Heart right ventricle (tissue), 16 donors: ENCODE measurements around the gene ABCA8. TPM values are rescaled to one million over a fixed set of nuclear protein-coding genes. Genes with fewer than 3 reads are reported as not detected.

Experiments
- ATAC-seq, 8 donors: fragments of 200-7000 bp; cut with Tn5 transposase; one replicate each; pipeline ENCODE4 v1.9.1; 2020; ENCODE audit warnings: mild to moderate bottlenecking in 8 of 8, moderate library complexity in 8 of 8, moderate number of reproducible peaks in 1 of 8
- DNase-seq, 2 donors: peaks; one replicate each; pipeline ENCODE4 v3.0.0-alpha.2; 2020
- H3K27ac ChIP-seq, 10 donors: fragments of 200-600 bp; sonication (generic) in 2 of 10; one replicate each; pipeline versions ENCODE4 v1.5.0 to v1.8.0; 2020 to 2022; ENCODE audit warnings: mild to moderate bottlenecking in 3 of 10
- H3K27me3 ChIP-seq, 7 donors: fragments of 200-600 bp; one replicate each; pipeline ENCODE4 v1.8.0; 2021 to 2022; ENCODE audit warnings: mild to moderate bottlenecking in 2 of 7
- H3K36me3 ChIP-seq, 9 donors: fragments of 200-600 bp; sonication (generic) in 1 of 9; one replicate each; pipeline versions ENCODE4 v1.5.0 to v1.8.0; 2020 to 2022; ENCODE audit warnings: mild to moderate bottlenecking in 2 of 9
- H3K4me1 ChIP-seq, 9 donors: fragments of 200-600 bp; sonication (generic) in 1 of 9; one replicate each; pipeline versions ENCODE4 v1.5.0 to v1.8.0; 2020 to 2022; ENCODE audit warnings: mild to moderate bottlenecking in 4 of 9
- H3K4me3 ChIP-seq, 10 donors: fragments of 200-600 bp; sonication (generic) in 2 of 10; one replicate each; pipeline versions ENCODE4 v1.5.0 to v1.8.0; 2020 to 2022; ENCODE audit warnings: mild to moderate bottlenecking in 7 of 10, moderate library complexity in 2 of 10
- H3K9me3 ChIP-seq, 11 donors: fragments of 200-600 bp in 10 of 11; sonication (generic) in 2 of 11; one replicate each; pipeline versions ENCODE4 v1.5.0 to v1.8.0; 2013 to 2022; ENCODE audit warnings: mild to moderate bottlenecking in 2 of 11, control low read depth in 1 of 11, moderate library complexity in 1 of 11
- WGBS, 2 donors: extraction: QIAGEN DNeasy Blood & Tissue Kit; methylation state at CpG; one replicate each; pipeline ENCODE4 v1.1.7; 2013; ENCODE audit warnings: inconsistent platforms in 1 of 2; 5-methylcytosine and 5-hydroxymethylcytosine counted together
- intact Hi-C, 10 donors: fragments of 100-400 bp; cut with DNase I; formaldehyde crosslinking; loops; one replicate each; pipeline versions ENCODE4 v1.11.1 to v1.14.2; 2022
- polyA plus RNA-seq, 2 donors: library from polyadenylated mRNA; stranded (reverse); fragments of 200-250 nt; gene quantifications; one replicate each; pipeline ENCODE4 v1.2.3, GENCODE V29; 2013
- total RNA-seq, 10 donors: library from RNA; stranded (reverse); fragmentation: NEBNext Ultra II Directional in 3 of 10; extraction: Animal tissue kit (Norgen Biotek cat#: 25700) in 3 of 10; gene quantifications; one replicate each; pipeline versions ENCODE4 v1.2.1 to v1.2.4, GENCODE V29; 2021 to 2023
- TF ChIP-seq, protein P1 (sequence below), 9 donors: fragments of 200-600 bp; sonication (generic) in 2 of 9; IDR thresholded peaks; one replicate each; pipeline versions ENCODE4 v1.5.0 to v1.8.0; 2021 to 2022; ENCODE audit warnings: antibody characterized with exemption in 9 of 9, mild to moderate bottlenecking in 5 of 9, moderate library complexity in 1 of 9
- donor health status: Arrhythmogenic right ventricular cardiomyopathy.
- donor health status: ischemic (EF 13 %, LVEDD 7.1; RV severe dilation, severe dysfunction).
- donor health status: healthy with polysubstance abuse.
- donor health status: DM: no; HTN: yes; CAD: no.
- donor health status: DM: no; HTN: no; CAD: no.
- donor health status: ischemic (EF 25% LVEDD 6.9; RV normal size, moderate dysfunction).
- donor health status: ischemic (EF 25% LVEDD 5.7; RV mildly dilated, moderate dysfunction).
- donor health status: healthy.
- donor health status: DM: yes; HTN: yes; CAD: no.
- donor health status: Ischemic cardiomyopathy.
- donor health status: ischemic (EF 35%, LVEDD 5.7; RV mildly dilated, moderate dysfunction).
- donor health status: nonischemic (EF 11% LVEDD 7.7; RV severe dilation, severe dysfunction).
- donor health status: DM: yes; HTN: yes; CAD: no.
- donor health status: PGD.
- donor health status: ischemic (EF 29% LVEDD 5.4; RV normal size, mild dysfunction).
- donor health status: nonischemic (EF 23%, LVEDD 6.1; RV moderate dilation, normal function).

The ABCA8 gene
- total and polyA plus RNA-seq, 12 donors: 10.1 to 93.0 (median 35.7) TPM

DNA sequence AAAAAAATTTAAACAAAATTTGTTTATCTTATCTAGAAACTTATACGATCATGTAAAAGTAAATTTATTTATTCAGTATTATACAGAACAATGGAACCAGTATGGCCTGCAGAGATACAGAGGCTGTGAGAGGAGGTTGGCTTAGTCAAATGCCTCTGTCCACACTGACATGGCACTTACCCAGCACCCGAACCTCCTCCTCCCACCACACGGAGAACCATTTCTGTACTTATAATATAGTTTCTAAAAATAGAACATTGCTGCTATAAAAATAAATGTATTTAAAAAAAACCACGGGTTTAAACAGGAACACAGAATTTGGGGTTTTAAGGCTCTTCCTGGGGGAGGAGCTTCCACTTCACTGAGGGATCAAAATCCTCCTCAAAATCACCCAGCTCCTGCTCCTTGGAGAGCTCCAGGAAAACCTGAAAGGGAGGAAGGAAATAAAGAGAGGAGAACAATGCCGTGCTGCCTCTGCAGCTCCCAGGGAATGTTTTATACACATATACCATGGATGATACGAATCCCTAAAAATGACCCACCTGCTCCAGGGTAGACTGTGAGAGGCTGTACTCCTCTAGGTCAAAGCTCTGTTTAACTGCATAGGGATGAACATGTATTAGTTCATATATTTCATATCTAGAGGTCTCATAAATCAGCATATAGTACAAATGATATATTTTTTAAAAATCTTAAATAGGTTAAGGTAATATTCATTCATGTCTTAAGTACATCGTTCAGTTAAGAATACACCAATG lies 87.3 kb downstream of the ABCA8 start:
- H3K27ac ChIP-seq: no peak overlapping the region
- peaks cover 0 to 16% (median 4%) of the 10 kb centered on the region in 11 donors for H3K9me3 ChIP-seq
- no peak for ATAC-seq
- H3K4me3 ChIP-seq: no peak overlapping the region
- H3K27me3 ChIP-seq: no peaks in the 10 kb centered on the region
- peaks cover 0 to 37% (median 2%) of the 10 kb centered on the region in 9 donors for H3K36me3 ChIP-seq
- H3K4me1 ChIP-seq: peaks cover 0 to 15% (median 0%) of the 10 kb centered on the region in 9 donors
- no peak for DNase-seq
- intact Hi-C loops: loop anchor here in 1 of 10 donors (5.0 kb wide), 1 partner anchor 39 kb away; no protein-coding TSS in a partner anchor
- 51 to 55% methylated on average over 7 of the region's 7 CpGs for WGBS, 2 donors
- TF ChIP-seq, protein P1, sequence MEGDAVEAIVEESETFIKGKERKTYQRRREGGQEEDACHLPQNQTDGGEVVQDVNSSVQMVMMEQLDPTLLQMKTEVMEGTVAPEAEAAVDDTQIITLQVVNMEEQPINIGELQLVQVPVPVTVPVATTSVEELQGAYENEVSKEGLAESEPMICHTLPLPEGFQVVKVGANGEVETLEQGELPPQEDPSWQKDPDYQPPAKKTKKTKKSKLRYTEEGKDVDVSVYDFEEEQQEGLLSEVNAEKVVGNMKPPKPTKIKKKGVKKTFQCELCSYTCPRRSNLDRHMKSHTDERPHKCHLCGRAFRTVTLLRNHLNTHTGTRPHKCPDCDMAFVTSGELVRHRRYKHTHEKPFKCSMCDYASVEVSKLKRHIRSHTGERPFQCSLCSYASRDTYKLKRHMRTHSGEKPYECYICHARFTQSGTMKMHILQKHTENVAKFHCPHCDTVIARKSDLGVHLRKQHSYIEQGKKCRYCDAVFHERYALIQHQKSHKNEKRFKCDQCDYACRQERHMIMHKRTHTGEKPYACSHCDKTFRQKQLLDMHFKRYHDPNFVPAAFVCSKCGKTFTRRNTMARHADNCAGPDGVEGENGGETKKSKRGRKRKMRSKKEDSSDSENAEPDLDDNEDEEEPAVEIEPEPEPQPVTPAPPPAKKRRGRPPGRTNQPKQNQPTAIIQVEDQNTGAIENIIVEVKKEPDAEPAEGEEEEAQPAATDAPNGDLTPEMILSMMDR (IDR thresholded peaks at IDR 0.05): no peak

DNA sequence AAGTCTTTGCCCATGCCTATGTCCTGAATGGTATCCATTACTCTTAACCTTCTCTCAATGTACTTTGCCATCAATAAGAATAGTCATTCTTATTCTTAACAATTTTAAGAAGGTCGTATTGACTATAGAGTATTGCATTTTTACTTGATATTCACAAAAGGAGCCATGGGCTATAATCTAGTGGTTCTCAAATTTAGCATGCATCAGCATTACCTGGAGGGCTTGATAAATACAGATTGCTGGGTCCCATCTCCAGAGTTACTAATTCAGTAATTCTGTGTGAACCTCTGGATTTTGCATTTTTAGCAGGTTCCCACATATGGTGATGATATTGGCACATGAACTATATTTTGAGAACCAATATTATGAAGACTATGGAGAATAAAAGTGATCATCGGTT lies 89.6 kb downstream of the ABCA8 start:
- WGBS, 2 donors: 87 to 89% methylated on average over 2 of the region's 2 CpGs

DNA sequence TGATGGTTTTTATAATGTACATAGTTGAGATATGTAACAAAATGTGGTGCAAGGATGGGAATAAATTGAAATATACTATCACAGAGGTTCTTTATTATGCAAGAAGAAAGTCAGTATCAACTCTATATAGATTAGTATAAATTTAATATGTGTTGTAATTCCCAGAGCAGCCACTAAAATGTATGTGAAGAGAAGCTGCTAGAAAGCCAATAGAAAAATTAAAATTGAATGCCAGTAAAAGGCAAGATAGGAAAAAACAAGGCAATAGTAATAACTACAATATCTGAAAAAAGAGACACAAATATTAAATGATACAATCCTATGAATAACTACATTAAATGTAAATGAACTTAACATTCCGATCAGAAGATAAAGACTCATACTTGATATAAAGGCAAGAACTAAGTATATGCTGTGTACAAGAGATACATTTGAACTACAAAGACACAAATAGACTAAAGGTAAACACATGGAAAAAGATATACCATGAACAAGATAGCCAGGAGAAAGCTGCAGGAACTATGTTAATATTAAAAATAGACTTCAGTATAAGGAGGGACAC lies 92.0 kb downstream of the ABCA8 start:
- ATAC-seq (no peak), DNase-seq (no peak)
- TF ChIP-seq, protein P1 (IDR thresholded peaks at IDR 0.05): peak in 1 of 9 donors; percentile 26
- Histone ChIP-seq H3K27me3 (no peaks in the 10 kb centered on the region), H3K4me1 (peaks cover 0 to 13% (median 0%) of the 10 kb centered on the region in 9 donors), H3K27ac (no peak overlapping the region), H3K4me3 (no peak overlapping the region), H3K9me3 (peaks cover 0 to 40% (median 4%) of the 10 kb centered on the region in 11 donors), H3K36me3 (peaks cover 0 to 6% (median 0%) of the 10 kb centered on the region in 9 donors)
- intact Hi-C loops: no loop called here
- 99 to 100% methylated on average over 1 of the region's 1 CpG for WGBS, 2 donors

More for the DNA sequence above, 89.6 kb downstream of the ABCA8 start:
- peaks cover 0 to 20% (median 4%) of the 10 kb centered on the region in 11 donors for H3K9me3 ChIP-seq
- TF ChIP-seq, protein P1 (IDR thresholded peaks at IDR 0.05): no peak
- peaks cover 0 to 24% (median 0%) of the 10 kb centered on the region in 9 donors for H3K4me1 ChIP-seq
- H3K36me3 ChIP-seq: peaks cover 0 to 22% (median 0%) of the 10 kb centered on the region in 9 donors
- no peak overlapping the region for H3K4me3 ChIP-seq
- DNase-seq (no peak), ATAC-seq (no peak)
- H3K27ac ChIP-seq: no peak overlapping the region
- no peaks in the 10 kb centered on the region for H3K27me3 ChIP-seq
- intact Hi-C loops: loop anchor here in 1 of 10 donors (5.0 kb wide), 1 partner anchor 42 kb away; no protein-coding TSS in a partner anchor

DNA sequence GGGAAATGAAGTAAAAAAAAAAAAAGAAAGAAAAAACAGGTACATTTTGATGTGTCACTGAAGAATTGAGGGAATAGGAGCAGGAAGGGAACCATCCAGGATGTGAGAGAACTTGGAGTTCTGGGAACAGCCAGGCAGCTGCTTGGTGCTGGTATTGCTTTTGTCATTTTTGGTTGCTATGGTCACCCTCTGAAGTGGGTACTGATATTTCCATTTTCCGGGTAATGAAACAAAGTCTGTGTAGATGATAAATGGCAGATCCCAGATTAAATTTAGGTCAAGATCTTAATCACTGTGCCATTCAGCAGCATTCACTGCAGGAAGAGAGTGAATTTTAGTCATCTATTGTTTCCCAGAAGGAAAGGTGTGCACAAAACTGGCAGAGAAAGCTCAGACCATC lies 93.6 kb downstream of the ABCA8 start:
- peak overlapping the region in 1 of 10 donors; percentile 9 for H3K27ac ChIP-seq
- ATAC-seq (peak in 3 of 8 donors; percentile 34 to 57 (median 41)), DNase-seq (no peak)
- intact Hi-C loops: no loop called here
- no peaks in the 10 kb centered on the region for H3K27me3 ChIP-seq
- H3K36me3 ChIP-seq: no peaks in the 10 kb centered on the region
- H3K4me1 ChIP-seq: peaks cover 0 to 9% (median 0%) of the 10 kb centered on the region in 9 donors
- no peak overlapping the region for H3K4me3 ChIP-seq
- H3K9me3 ChIP-seq: peaks cover 0 to 46% (median 4%) of the 10 kb centered on the region in 11 donors
- 12 to 21% methylated on average over 1 of the region's 1 CpG for WGBS, 2 donors
- TF ChIP-seq, protein P1 (IDR thresholded peaks at IDR 0.05): no peak
